PC-9 (cell line): Measurements from ENCODE around the gene CUX1. TPM values are rescaled to one million over a fixed set of nuclear protein-coding genes. Genes with fewer than 3 reads are reported as not detected.

Experiments used
- microRNA-seq: library from miRNA; unstranded; fragments of <30 nt; microRNA quantifications from one replicate; pipeline ENCODE4 v1.2.0, GENCODE V29; 2021; ENCODE audit warnings: borderline number of aligned reads, borderline replicate concordance
- total RNA-seq: library from RNA; stranded (reverse); gene quantifications from 2 replicates; pipeline ENCODE4 v1.2.3, GENCODE V29; 2021

CUX1 gene
- total RNA-seq, 1 experiment from 2014 or later = 83.3 TPM

Small RNA genes within 50 kb of the gene (microRNA-seq; reads per million reads assigned to microRNA genes)
- not detected for gene MIR4285

Other genes starting within 250 kb of the CUX1 start
- gene MYL10, start 188.3 kb upstream of the CUX1 start, total RNA-seq = not detected in 2 replicates